GM21723 (cell line): ENCODE measurements around the gene ANKS1B.
A peak's percentile ranks its signal among the peaks of the same experiment; 100 is the strongest.
"Not testable (repeated sequence)": the region's sequence is repeated elsewhere in the genome, so short reads cannot be mapped to it uniquely, and the experiment has no call there.

Source experiments
- ATAC-seq: cut with Tn5 transposase; IDR thresholded peaks from one replicate; pipeline ENCODE4 v1.9.1; 2021; ENCODE audit warnings: mild to moderate bottlenecking, moderate library complexity; ENCODE audit not compliant: unreplicated experiment

Gene ANKS1B

DNA sequence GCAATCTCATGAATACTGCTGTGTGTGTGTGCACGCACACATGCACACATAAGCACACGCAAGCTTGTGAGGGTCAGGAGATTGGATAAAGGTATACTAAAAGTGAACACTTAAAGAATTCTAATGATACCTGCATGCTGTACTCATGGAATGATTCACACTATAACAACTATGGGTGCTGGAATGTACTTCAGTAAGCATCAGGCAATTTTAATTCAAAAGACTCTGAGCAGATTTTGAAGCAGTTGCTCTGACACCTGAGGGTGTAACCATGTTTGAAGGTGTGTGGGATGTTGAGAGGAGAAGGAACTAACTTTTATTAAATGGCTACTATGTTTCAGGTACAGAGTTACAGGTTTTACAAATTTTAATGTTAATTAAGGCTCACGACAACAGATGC is 275.6 kb downstream of the ANKS1B start:
- ATAC-seq, result no peak

DNA sequence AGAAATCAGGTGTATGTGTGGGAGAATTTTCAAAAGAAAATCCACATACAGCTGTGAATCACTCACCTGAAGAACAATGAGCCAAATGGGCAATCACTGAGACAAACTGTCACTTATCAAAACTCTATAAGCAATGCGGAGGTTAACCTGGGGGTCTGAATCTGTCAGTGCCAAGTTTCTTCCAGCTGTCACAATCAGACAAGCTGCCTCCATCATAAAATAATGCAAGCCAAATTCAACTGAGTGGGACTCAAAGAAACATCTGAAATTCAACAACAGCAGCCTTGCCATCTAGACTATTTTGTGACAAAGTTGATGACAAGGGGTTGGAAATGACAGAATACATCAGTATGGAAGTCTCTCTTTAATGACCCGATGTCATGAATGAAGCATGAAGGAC is 276.9 kb downstream of the ANKS1B start:
- ATAC-seq, result no peak

DNA sequence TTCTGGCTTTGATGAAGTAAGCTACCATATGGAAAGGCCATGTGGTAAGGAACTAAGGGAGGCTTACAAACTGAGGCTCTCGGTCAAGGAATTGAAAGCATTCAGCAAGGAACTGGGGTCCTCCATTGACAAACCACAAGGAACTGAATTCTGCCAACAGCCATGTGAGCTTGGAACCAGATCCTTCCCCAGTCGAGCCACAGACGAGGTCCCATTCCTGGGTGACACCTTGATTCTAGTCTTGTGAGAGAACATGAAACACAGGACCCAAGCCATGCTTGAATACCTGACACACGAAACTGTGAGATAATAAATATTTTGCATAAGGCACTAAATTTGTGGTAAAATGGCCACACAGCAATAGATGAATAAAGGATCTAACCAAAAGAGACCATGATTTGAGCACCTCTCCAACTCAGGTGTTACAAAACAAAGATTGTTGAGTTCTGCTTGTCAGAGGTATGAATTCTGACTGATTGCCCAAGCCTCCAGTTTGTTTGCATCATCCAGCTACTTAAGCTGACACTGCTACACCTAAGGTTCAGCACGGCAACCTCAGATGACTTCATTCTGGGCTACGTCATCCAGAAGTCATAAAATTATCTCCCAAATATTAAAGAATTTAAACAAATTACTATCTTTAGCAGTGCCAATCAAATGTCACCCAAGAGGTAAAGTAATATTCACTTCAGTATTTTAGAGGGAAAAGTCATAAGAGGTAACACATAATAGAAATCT is 277.8 kb downstream of the ANKS1B start:
- no peak for ATAC-seq

DNA sequence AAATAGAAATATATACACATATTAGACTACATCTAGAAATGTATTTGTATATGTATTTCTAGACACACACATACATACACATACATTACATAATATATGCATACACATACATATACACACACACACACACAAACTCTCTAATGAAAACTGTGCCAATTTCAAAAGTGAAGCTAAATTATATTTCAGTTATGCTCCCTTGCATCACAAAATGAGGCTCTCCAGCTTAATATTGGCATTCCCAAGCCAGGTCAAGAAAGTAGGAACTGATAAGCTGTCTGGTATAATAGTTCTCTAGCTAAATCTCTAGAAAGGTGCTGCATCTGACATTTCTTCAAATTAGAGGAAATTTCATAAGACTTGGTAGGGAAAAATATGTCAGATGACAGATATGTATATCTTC is 280.3 kb downstream of the ANKS1B start:
- ATAC-seq, result no peak

DNA sequence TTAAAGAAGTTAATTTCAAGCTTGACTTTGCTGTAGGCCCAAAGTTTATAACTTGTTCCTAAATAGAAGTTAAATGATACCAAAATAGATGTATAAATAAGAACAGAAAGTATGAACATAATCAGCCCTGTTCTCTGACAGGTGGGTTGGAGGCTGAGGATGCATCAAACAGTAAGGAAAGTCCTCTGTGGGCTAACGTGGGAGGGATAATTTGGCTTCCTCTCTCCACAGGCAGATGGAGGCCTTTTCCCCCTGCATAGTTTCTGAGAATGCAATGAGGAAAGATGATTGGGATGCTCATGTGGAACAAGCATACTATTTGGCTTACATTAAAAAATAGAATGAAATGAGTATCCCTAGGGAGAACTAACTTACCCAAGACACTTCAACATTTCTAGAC is 280.7 kb downstream of the ANKS1B start:
- no peak for ATAC-seq

DNA sequence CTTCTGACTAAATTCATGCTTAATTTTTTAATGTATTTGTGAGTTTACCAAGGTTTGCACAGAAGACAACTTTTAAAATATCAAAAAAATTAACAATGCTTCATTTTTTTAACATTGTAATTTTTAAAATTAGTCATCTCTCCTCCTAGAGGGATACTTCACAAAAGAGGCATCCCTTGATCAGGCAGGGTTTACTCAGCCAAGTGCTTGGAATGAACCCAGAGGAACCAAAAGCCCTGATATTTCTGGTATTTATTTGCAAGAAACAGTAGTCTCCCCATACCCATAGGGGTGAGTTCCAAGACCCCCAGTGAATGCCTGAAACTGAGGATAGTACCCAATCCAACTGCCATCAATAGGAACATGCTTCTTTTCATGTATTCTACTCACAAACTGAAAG is 284.7 kb downstream of the ANKS1B start:
- no peak for ATAC-seq

DNA sequence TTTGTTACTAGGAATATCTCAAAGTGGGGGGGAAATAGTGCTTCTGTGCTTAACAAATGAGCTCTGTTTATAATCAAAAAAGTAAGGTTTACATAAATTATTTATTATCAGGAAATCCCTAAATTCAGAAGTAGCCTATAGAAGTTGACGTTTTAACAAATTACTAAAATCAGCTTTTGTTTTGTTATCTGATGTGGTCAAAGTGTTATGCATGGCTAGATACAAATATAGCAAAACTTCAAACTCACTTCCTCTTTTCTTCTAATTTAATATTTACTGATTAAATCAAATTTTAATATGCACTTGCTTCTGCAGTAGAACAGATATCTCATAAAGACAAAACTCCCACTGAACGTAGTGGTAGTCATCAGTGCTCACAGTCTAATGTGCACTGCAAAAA is 289.7 kb downstream of the ANKS1B start:
- ATAC-seq, result no peak

DNA sequence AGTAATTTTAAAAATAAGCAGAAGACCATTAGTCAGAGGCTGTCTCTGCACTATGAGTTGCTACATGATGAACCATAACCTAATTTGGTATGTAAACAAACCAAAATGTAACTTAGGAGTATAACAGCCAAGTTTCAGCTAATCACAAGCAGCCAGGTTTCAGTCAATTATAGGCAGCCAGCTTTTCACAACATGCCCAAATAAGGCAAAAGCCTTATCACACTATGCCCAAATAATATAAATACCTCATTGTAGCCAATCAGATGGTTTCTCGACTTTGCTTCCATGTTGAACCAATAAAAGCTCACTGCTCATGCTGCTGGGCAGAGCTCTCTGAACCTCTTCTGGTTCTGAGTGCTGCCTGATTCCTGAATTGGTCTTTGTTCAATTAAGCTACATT is 298.6 kb downstream of the ANKS1B start:
- ATAC-seq, result no peak

DNA sequence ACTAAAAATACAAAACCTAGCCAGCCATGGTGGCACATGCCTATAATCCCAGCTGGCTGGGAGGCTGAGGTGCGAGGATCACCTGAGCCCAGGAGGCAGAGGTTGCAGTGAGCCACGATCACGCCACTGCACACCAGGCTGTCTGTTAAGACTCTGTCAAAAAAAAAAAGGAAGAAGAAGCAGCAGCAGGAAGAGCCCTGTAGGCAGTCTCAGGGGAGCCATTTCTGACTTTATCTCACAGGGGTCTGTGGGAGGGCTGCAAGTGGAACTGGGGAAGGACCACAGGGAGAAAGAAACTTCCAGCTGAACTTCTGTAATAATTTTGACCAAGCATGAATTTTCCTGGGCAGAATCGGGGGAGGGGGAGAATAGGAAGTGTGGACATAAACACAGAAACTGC is 304.5 kb downstream of the ANKS1B start:
- ATAC-seq, result no peak

DNA sequence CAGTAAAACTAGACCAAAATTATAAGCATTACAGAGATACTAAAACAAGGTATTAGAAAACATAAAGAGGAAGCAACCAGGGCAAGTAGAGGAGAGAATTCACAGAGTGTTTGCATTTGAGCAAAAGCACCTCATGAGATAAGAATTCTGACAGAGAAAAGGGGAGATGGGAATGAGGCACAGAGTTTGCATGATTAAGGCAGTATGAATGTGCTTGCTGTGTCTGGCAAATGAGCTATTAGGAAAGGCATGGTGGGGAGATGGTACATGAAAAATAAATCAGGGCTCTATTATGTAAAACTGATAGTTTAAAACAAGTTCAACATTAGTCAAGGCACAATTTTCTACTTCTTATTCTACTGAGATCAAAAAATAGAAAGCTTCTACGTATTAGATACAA is 314.1 kb downstream of the ANKS1B start:
- no peak for ATAC-seq

DNA sequence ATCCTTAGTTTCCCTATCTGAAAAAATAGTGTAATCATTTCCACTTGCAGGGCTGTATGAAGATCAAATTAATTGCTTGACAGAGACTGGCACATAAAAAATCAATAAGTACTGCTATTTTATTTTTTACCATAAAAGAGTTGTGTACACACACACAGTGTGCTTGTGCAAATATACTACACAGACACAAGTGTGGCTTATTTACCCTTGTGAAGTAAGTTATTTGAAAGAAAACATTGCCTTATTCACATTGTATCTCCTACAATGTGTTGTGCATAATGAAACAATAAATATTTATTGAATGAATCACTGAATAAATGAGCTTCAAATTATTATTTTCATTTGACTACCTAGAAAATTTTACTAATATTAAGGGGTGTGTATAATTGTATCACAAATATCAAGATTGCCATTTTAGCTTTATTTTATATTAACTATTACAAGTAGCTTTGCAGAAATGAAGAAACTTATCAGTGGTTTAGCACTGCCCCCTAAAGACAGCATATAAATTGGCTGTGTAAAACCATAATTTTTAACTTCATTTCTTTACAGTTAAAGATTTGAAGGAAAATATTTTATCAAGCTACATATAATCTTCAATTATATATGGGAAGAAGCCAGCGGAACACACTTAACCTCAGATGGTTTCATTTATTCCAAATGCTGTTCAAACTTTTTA is 325.9 kb downstream of the ANKS1B start:
- no peak for ATAC-seq

DNA sequence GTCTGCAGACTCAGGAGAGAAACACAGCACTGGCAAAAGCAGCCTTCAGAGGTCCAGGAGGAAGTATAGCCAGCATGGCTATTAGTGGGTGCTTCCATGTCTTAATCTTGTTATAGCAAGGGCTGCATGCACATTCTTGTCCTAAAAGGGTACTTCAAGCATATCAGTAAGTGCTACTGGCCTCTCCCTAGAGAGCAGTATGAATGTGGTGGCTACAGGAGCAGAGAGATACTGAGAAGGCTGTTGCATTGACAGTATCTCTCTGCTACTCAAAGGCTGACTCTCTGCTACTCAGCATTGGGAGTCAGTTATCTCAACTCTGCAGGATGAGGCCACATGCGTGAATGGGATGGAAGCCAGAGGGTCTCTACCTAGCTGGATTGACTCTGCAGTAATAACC is 335.2 kb downstream of the ANKS1B start:
- no peak for ATAC-seq

DNA sequence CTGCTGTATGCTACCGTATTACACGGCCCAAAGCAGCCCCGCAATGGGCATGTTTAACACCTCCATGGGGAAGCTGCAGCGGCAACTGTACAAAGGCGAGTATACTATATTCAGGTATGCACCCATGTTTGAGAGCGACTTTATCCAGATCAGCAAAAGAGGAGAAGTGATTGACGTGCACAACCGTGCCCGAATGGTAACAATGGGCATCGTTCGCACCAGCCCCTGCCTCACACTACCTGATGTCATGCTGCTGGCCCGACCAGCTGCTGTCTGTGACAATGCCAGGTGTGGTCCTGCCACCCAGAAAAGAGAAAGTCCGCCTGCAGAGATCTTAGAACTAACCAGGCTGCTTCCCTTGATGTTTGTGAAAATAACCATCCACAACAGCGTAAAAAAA is 336.6 kb downstream of the ANKS1B start:
- ATAC-seq, result no peak

DNA sequence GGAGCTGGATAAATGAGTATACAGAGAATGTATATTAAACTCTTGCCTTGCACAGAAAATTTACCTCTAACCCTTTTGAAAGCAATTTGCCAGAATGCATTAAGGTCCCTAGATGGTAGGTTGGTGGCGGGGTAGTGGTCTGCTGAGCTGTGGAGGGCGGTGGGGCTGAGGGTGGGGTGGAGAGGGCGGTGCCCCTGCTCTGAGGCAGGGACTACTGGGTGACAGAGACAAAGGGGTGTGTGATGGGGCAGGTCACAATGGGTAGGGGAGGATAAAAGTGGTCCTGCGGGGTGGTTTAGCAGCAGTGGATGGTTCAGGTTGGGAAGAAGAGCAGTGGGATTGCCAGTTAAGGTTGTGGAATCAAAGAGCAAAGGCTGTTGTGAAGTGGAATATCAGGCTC is 337.3 kb downstream of the ANKS1B start, which contains the start of gene GARIN6:
GARIN6 (plus strand) TSS at position 301 of the 400 bp plus-strand sequence. CDS start 422 bp downstream, outside the sequence.
- ATAC-seq, result no peak

DNA sequence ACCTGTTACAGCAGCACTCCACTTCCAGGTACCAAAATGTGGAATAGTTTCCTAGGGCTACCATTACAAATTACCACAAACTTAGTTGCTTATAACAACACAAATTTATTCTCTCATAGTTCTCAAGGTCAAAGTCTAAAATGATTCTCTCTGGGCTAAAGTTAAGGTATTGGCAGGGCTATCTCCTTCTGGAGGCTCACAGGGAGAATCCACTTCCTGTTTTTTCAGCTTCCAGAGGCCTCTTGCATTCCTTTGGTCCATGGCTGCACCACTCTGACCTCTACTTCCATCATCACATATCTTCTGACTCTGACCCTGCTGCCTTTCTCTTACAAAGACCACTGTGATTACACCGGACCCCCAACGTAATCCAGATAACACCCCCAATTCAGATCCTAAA is 340.1 kb downstream of the ANKS1B start:
- no peak for ATAC-seq

DNA sequence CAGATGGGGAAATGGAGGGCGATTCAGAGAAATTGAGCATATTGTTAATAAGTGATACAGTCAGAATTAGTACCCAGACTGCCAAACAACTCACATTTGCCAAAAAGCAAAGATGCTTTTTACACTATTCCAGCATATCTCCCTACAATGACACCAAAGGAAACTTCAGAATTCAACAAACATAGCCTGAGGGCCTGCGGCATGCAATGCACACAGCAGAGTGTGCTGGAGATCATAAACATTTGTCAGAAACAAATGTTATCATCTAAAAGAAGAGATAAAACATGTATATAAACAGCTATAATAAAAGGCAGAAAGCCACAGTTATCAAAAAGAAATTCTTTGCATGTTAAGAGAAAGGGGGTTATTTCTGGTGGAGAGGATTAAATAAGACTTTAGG is 357.3 kb downstream of the ANKS1B start:
- ATAC-seq, result no peak

DNA sequence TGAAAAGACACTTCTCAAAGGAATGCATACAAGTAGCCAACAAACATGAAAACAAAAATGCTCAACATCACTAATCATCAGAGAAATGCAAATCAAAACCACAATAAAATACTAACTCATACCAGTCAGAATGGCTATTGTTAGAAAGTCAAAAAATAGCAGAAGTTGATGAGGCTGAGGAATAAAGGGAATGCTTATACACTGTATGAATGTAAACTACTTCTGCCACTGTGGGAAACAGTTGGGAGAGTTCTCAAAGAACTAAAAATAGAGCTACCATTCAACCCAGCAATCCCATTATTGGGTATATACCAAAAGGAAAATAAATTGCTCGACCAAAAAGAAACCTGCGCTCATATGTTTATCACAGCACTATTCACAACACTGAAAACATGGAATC is 360.1 kb downstream of the ANKS1B start:
- ATAC-seq, result not testable (repeated sequence)

DNA sequence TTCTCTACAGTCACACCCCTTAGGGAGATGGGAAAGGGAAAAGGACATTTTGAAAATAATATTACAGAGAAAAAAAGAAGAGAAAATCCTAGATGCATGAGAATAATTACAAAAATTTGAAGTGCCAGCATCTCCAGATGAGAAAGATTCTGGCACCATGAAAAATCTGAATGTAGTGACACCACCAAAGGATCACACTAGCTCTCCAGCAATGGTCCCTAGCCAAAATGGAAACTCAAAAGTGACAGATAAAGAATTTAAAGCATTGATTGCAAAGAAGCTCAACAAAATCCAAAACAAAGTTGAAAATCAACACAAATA is 364.6 kb downstream of the ANKS1B start:
- no peak for ATAC-seq

DNA sequence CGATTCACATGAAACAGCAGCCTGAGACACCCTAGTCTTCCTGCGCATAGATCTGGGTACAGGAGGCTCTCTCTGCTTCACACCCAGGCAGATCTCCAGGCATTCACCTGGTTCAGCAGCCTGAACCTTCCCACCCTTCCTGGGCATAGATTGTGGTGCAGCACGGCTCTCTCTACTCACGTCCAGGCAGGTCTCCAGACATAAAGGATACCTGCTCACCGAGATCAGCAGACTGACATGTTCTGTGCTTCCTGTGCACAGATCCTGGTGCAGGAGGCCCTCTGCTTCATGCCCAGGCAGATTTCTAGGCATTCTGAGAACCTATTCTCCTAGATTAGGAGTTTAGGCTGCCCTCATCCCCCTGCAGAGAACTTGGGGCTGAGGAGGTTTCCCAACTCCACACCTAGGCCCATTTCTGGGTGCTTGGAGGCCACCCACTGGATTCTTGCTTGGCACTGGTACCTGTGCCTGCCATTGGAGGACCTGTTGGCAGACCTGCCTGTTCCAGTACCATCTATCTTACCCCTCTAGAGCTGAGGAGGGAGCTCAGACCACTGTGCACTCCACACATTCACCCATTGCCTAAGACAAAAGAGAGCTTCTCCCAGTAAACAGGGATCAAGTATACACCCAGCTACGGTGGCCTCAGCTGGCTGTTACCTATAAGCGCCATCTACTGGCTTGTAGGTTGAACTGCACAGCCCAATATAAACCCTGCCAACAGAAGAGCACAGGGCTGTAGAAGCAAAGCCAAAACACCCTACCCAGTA is 365.2 kb downstream of the ANKS1B start:
- ATAC-seq, result peak; percentile 99

DNA sequence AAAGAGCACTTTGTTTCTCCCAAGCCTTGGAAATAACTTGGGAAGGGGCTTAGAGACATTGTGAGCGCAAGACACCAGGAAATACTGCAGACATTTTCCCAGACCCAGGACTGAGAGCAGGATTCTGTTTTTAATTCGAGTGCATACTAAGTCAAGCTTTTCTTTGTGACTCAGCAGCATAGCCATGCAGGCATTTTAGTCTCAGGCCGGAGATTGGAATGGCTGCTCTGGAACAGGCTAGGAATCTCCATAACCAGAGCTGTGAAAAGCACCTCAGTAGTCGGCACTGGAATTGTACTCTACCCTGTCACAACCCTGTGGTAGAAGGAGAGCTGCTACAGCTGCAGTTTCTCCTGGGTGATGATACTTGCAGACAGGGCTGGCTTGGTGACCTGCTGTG is 366.1 kb downstream of the ANKS1B start:
- ATAC-seq, result no peak

DNA sequence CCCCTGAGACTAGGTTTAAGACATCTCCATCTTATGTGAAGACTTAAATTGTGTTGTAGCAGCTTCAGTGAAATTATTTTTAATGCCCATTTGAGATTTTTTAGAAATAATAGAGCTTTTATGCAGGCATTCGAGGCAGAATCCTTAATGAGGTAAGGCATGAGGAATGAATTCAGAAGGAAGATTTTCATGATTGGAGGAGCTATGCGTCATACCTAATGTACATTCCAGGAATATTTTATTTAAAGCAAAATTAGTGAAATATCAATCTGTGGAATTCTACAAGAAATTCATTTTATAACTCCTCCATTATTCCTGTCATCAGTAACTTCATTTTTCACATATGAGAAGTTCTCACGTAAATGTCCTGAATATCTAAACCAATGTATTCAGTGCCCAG is 373.1 kb downstream of the ANKS1B start:
- no peak for ATAC-seq

DNA sequence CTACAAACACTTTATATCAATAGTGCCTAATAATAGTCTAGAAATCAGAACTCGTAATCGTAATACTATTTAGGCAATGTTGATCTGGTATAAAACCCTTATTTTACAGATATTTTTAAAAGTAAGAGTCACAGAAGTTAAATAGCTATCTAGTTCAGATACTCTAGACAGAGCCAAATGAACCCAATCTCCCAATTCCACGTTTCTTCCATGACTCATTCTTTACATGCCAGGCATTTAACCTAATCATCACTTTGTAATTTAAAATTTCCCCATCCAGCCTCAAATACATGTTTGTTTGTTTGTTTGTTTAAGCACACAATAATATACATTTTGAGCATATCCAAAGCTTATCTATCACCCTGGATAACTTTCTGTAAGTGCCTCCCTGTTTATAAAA is 373.6 kb downstream of the ANKS1B start:
- ATAC-seq, result no peak
